ENCODE data around the gene FBXO36. TPM values are rescaled to one million over a fixed set of nuclear protein-coding genes. Genes with fewer than 3 reads are reported as not detected.
"Not testable (repeated sequence)": the region's sequence is repeated elsewhere in the genome, so short reads cannot be mapped to it uniquely, and the experiment has no call there.

Gene FBXO36
- total RNA-seq, 1 donor from 2014 or later = 1.8 TPM

GRCh38 chr2:229889023-229889422 lies 33.3 kb upstream of the FBXO36 start:
- no peaks in the 10 kb centered on the region for H3K36me3 ChIP-seq
- intact Hi-C loops (cut with DNase I) = no loop called here
- no peak overlapping the region for H3K27ac ChIP-seq
- no peaks in the 10 kb centered on the region for H3K27me3 ChIP-seq
- DNase-seq = no peak
- no peak overlapping the region for H3K4me3 ChIP-seq
- H3K4me1 ChIP-seq = no peaks in the 10 kb centered on the region
- no peaks in the 10 kb centered on the region for H3K9me3 ChIP-seq
- ATAC-seq = no peak
- TF ChIP-seq CTCF (IDR thresholded peaks at IDR 0.05) = no peak

DNA sequence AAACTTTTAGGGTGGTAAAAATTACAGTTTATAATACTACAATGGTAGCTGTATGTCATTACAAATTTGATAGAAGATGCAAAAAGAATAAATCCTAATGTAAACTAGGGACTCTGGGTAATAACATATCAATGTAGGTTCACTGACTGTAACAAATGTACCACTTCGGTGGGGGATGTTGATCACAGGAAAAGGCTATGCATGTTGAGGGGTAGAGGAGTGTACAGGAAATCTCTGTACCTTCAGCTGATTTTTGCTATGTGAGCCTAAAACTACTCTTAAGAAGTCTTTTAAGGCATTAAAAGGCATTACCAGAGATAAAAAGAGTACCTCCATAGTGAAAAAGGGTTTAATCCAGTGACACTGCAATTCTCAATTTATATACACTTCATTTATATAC lies 25.4 kb upstream of the FBXO36 start:
- Histone ChIP-seq H3K4me1 (peaks cover 16% of the 10 kb centered on the region), H3K4me3 (no peak overlapping the region), H3K9me3 (no peaks in the 10 kb centered on the region), H3K27me3 (no peaks in the 10 kb centered on the region), H3K36me3 (no peaks in the 10 kb centered on the region), H3K27ac (no peak overlapping the region)
- ATAC-seq (no peak), DNase-seq (no peak)
- intact Hi-C loops (cut with DNase I) = no loop called here
- TF ChIP-seq CTCF (IDR thresholded peaks at IDR 0.05) = no peak

DNA sequence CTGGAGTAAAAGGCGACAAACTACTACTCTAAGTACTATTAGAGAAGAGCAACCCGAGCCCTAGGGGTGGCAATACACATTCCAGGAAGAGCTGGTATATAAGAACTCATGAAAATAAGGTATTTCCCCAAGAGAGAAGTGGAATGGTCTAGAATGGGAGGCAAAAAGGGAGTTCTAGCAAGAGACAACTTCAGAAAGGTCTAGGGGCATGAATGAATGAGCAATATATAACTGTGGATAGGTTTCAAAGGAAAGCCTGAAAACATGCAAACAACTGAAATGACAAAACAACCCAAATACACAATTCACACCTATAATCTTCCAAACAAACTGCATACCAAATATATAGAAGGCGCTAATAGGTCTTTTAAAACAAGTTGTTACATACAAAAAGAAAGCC lies 22.7 kb upstream of the FBXO36 start:
- no peak for ATAC-seq
- H3K27me3 ChIP-seq = no peaks in the 10 kb centered on the region
- peaks cover 14% of the 10 kb centered on the region for H3K36me3 ChIP-seq
- intact Hi-C loops (cut with DNase I) = no loop called here
- DNase-seq = no peak
- no peak for TF ChIP-seq CTCF (IDR thresholded peaks at IDR 0.05)
- no peak overlapping the region for H3K4me3 ChIP-seq
- H3K27ac ChIP-seq = no peak overlapping the region
- no peaks in the 10 kb centered on the region for H3K9me3 ChIP-seq
- peaks cover 20% of the 10 kb centered on the region for H3K4me1 ChIP-seq

DNA sequence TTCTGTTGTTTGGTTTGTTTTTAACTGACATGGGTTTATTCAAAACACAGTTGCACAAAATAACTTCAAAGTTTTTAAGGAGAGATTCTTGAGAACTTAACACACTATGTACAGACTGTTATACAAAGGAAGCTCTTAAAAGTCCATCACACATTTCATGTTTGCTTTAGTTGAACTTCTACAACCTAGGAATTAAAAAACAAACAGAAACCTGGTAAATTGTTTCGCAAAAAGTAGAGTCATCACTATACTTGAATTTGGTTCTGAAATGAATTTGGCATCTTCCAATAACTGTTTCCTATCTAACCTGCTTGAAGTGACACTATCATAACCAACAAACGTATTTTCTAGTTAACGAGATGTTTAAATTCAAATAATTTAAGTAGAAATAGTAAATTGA lies 22.3 kb upstream of the FBXO36 start:
- intact Hi-C loops (cut with DNase I) = no loop called here
- Histone ChIP-seq H3K4me3 (no peak overlapping the region), H3K4me1 (peaks cover 20% of the 10 kb centered on the region), H3K27me3 (no peaks in the 10 kb centered on the region), H3K36me3 (peaks cover 14% of the 10 kb centered on the region), H3K9me3 (no peaks in the 10 kb centered on the region), H3K27ac (no peak overlapping the region)
- no peak for ATAC-seq
- no peak for TF ChIP-seq CTCF (IDR thresholded peaks at IDR 0.05)
- DNase-seq = no peak

- intact Hi-C loops (cut with DNase I); DNase-seq; H3K4me3 ChIP-seq; H3K27ac ChIP-seq; H3K9me3 ChIP-seq; H3K27me3 ChIP-seq; ATAC-seq: not testable (repeated sequence)
- Histone ChIP-seq H3K36me3 (peaks cover 14% of the 10 kb centered on the region), H3K4me1 (peaks cover 20% of the 10 kb centered on the region)
These were observed 21.8 kb upstream of the FBXO36 start for GRCh38 chr2:229900514-229900913.

DNA sequence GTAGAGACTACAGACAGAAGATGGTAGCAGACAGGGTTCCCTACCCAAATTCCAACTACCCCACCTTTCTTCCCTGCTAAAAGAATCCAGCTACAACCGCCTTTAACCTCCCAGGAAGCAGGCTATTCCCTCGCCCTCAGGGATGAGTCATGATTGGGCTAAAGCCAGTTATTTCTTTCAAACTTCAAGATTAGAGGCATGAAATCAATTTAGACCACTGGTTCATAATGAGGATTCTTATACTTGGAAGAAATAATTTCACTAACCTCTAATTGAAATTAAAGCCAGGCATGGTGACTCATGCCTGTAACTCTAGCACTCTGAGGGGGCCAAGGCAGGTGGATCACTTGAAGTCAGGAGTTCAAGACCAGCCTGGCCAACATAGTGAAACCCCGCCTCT lies 20.5 kb upstream of the FBXO36 start:
- no peak overlapping the region for H3K4me3 ChIP-seq
- intact Hi-C loops (cut with DNase I) = no loop called here
- ATAC-seq (no peak), DNase-seq (no peak)
- peaks cover 24% of the 10 kb centered on the region for H3K36me3 ChIP-seq
- H3K27ac ChIP-seq = no peak overlapping the region
- TF ChIP-seq CTCF (IDR thresholded peaks at IDR 0.05) = no peak
- no peaks in the 10 kb centered on the region for H3K27me3 ChIP-seq
- H3K9me3 ChIP-seq = no peaks in the 10 kb centered on the region
- H3K4me1 ChIP-seq = peaks cover 20% of the 10 kb centered on the region
